ENCODE data around the gene MAFF.
"Not testable (repeated sequence)": the region's sequence is repeated elsewhere in the genome, so short reads cannot be mapped to it uniquely, and the experiment has no call there.

MAFF gene

DNA sequence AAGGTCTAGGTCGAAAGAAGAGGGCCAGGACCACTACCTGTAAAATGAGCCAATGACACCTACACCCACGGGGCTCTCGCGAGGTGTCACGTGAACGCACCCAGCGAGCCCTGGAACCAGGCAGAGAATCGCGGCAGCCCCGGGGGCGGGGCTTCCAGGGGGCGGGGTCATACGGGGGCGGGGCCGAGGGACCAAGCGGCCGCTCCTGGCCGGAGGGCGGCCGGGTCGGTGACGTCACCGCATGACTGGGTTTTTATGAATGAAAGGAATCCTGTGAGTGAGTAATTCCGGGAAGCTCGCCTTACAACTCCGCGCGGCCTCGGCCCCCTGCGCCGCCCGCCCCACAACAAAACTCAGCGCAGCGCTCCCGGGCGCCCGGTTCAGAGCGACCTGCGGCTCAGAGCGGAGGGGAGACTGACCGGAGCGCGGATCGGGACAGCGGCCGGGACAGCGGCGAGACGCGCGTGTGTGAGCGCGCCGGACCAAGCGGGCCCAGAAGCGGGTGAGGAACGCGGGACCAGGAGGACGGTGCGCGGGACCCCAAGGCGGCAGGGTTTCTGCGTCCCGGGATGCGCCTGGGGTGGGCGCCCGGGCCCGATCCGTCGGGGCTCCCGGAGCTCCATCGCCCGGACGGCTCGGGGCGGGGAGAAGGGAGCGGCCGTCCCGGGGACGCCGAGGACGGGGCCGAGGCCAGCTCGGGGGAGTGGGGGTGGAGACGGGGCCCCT is at the start of gene MAFF:
Gene MAFF, plus strand, starts transcription at position 284 of the 726 bp plus-strand sequence. CDS start 11,860 bp downstream, outside the sequence.
- TF ChIP-seq, protein P1, sequence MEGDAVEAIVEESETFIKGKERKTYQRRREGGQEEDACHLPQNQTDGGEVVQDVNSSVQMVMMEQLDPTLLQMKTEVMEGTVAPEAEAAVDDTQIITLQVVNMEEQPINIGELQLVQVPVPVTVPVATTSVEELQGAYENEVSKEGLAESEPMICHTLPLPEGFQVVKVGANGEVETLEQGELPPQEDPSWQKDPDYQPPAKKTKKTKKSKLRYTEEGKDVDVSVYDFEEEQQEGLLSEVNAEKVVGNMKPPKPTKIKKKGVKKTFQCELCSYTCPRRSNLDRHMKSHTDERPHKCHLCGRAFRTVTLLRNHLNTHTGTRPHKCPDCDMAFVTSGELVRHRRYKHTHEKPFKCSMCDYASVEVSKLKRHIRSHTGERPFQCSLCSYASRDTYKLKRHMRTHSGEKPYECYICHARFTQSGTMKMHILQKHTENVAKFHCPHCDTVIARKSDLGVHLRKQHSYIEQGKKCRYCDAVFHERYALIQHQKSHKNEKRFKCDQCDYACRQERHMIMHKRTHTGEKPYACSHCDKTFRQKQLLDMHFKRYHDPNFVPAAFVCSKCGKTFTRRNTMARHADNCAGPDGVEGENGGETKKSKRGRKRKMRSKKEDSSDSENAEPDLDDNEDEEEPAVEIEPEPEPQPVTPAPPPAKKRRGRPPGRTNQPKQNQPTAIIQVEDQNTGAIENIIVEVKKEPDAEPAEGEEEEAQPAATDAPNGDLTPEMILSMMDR (conservative IDR thresholded peaks at IDR 0.05; ENCODE audit: low read depth, low read length): no peak
- peak; percentile 88 for DNase-seq (ENCODE audit: low read depth)
- peak within 1 kb of the TSS; percentile 85 for H3K4me3 ChIP-seq (ENCODE audit: low read length)

DNA sequence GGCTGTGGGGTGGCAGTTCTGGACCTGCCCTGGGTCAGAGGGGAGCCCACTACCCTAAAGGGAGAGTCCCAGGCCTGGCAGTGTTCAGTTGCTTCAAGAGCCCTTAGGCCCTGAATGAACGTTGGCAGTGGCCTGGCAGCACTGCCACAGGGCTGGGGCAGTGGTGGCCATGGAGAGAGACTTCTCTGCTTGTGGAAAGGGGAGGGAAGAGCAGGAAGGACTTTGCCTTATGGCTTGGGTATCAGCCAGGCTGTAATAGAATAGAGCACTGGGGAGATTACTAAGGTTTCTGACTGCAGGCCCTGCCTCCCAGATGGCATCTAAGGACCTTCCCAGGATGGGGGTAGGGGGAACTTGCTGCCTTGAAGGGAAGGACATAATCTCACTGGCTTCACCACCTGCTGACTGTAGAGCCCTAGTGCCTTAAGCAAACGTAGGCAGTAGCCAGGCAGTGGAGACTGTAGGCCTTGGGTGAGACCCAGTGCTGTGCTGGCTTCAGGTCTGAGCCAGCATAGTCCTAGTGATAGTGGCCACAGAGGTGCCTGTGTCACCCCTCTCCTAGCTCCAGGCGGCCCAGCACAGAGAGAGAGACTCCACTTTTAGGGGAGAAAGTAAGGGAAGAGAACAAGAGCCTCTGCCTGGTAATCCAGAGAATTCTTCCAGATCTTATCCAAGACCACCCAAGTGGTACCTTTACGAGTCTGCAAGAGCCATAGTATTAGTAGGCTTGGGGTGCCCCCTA is 47.8 kb upstream of the MAFF start:
- H3K4me3 ChIP-seq (ENCODE audit: low read length): no peak overlapping the region
- DNase-seq (ENCODE audit: low read depth): no peak
- TF ChIP-seq, protein P1 (conservative IDR thresholded peaks at IDR 0.05; ENCODE audit: low read depth, low read length): no peak

DNA sequence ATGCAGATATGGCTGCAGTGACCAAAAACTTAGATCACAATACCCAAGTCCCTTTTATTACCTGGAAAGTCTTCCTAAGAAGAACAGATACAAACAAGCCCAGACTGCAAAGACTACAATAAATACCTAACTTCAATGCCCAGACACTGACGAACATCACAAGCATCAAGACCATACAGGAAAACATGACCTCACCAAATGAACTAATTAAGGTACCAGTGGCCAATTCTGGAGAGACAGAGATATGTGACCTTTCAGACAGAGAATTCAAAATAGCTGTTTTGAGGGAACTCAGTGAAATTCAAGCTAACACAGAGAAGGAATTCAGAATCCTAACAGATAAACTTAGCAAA is 47.3 kb upstream of the MAFF start:
- not testable (repeated sequence) for H3K4me3 ChIP-seq (ENCODE audit: low read length); DNase-seq (ENCODE audit: low read depth)

DNA sequence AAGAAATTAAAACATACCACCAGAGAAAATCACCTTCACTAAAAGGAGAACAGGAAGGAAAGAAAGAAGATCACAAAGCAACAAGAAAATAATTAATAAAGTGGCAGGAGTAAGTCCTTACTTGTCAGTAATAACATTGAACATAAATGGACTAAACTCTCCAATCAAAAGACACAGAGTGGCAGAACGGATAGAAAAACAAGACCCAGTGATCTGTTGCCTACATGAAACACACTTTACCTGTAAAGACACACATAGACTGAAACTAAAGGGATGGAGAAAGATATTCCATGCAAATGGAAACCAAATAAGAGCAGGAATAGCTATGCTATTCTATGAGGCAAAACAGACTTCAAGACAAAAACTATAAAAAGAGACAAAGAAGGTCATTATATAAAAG is 46.1 kb upstream of the MAFF start:
- TF ChIP-seq, protein P1 (conservative IDR thresholded peaks at IDR 0.05; ENCODE audit: low read depth, low read length): no peak
- H3K4me3 ChIP-seq (ENCODE audit: low read length): no peak overlapping the region
- no peak for DNase-seq (ENCODE audit: low read depth)

DNA sequence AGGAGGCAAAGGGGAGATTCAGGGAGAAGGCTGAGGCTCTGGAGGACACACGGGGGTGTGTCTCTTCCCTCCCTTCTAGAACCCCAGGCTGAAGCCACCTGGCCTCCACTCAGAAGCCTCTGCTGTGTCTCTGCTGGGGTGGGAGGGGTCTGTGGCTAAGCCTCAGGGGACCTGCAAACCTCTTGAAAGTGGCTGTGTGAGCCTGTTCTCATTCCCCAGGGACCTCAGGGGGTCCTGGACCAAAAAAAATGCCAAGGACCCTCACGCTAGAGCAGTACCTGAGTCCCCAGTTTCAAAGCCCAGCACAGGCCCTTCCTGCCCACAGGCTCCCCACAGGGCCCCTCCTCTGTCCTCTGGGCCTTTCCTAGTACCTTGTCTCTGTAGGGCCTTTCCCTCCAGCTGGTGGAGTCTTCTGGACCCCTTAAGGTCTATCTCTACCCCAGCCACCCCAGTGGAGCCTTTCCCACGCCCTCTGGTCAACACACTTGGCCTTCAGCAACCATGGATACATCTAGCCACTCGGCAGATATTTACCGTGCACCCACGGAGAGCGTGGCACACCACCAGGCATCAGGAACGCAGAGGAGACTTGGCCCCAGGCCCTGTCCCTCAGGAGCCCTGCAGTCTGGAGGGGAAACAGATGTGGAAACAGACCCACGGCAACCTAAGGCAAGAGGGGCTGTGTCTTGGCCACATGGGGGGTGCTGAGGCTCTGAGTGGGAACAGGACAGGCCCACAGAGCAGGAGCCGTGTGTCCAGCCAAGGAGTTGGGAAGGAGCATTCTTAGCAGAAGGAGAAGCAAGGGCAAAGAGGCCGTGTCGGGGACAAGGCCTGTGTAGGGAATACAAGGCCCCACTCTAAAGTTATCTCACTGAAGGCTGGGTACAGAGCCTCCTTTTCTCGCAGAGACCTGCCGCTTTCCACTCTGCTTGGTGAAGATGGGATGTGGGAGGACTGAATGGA is 38.6 kb upstream of the MAFF start:
- DNase-seq (ENCODE audit: low read depth): no peak
- H3K4me3 ChIP-seq (ENCODE audit: low read length): no peak overlapping the region
- TF ChIP-seq, protein P1 (conservative IDR thresholded peaks at IDR 0.05; ENCODE audit: low read depth, low read length): no peak

DNA sequence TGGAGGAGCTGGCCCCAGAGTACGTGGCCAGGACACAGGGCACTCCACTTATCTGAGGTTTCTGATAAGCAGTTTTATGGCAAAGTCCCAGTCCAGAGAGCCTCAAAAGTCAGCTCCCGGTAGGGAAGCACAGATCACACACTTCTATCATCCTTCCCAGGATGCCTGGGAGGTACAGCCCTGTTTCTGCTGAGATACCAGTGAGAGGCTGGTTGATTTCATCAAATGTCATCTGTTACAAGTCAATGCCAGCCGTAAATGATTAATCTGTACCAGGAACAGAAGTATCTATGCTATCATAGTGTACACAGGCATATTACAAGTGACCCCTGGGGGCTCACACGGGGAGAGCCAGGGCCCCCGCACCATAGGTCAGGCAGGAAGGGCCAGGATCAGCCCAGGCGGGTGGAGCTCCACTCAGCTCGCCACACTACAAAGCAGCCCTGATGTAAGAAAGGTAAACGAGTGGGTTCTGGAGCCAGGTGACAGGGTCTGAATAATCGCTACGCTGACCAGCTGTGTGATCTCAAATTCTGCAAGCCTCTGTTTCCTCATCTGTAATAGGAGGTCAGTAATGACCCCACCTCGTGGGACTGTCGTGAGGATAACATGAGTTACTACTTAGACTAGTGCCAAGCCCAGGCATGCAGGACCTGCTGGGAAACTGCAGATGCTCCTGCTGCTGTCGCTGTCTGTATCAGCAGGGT is 37.8 kb upstream of the MAFF start:
- TF ChIP-seq, protein P1 (conservative IDR thresholded peaks at IDR 0.05; ENCODE audit: low read depth, low read length): no peak
- H3K4me3 ChIP-seq (ENCODE audit: low read length): no peak overlapping the region
- no peak for DNase-seq (ENCODE audit: low read depth)

DNA sequence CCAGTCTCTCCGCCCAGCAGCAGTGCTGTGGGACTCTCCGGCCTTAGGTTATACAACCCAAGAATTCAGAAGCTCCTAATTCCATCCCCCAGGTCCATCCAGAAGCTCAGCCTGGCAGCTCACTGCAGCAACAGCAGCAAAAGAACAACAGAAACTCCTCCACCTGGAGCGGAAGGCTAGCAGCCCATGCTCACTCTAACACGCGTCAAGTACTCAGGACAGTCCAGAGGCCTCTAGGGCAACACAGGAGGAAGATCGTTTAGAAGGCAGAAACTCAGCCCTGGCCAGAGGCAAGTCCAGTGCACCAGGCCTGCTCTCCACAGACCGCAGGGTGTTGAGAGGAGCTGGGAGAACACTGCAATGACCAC is 37.3 kb upstream of the MAFF start:
- no peak for DNase-seq (ENCODE audit: low read depth)
- TF ChIP-seq, protein P1 (conservative IDR thresholded peaks at IDR 0.05; ENCODE audit: low read depth, low read length): no peak

More for the DNA sequence above, 37.3 kb upstream of the MAFF start:
- H3K4me3 ChIP-seq (ENCODE audit: low read length): no peak overlapping the region
